BE2C (cell line): Measurements from ENCODE around the gene PTPRD.

ENCODE experiments used
- DNase-seq: peaks from one replicate; pipeline ENCODE4 v3.0.0-alpha.2; 2020
- H3K27me3 ChIP-seq: fragments of 250-450 bp; sonication (Bioruptor Pico); 2 replicates; pipeline ENCODE4 v1.5.1; 2020; ENCODE audit warnings: mild to moderate bottlenecking
- H3K36me3 ChIP-seq: fragments of 250-450 bp; sonication (Bioruptor Pico); 2 replicates; pipeline ENCODE4 v1.5.1; 2020; ENCODE audit warnings: mild to moderate bottlenecking
- H3K4me1 ChIP-seq: fragments of 250-450 bp; sonication (Bioruptor Pico); 2 replicates; pipeline ENCODE4 v1.5.1; 2020
- H3K4me3 ChIP-seq: 2 replicates; pipeline ENCODE4 v1.5.1; 2011; ENCODE audit warnings: low read depth, low read length
- H3K9me3 ChIP-seq: fragments of 250-450 bp; sonication (Bioruptor Pico); 2 replicates; pipeline ENCODE4 v1.5.1; 2020
- CTCF ChIP-seq: IDR thresholded peaks from 2 replicates; pipeline ENCODE4 v1.5.1; 2012; ENCODE audit warnings: mild to moderate bottlenecking, low read depth, low read length

PTPRD gene

GRCh38 chr9:8434621-8435020 lies 2178.2 kb downstream of the PTPRD start:
- no peaks in the 10 kb centered on the region for H3K27me3 ChIP-seq
- no peak for TF ChIP-seq CTCF
- no peaks in the 10 kb centered on the region for H3K9me3 ChIP-seq
- H3K36me3 ChIP-seq: no peaks in the 10 kb centered on the region
- no peaks in the 10 kb centered on the region for H3K4me1 ChIP-seq
- H3K4me3 ChIP-seq: no peak overlapping the region
- no peak for DNase-seq

GRCh38 chr9:8432224-8432623 lies 2180.6 kb downstream of the PTPRD start:
- Histone ChIP-seq H3K4me3 (no peak overlapping the region), H3K9me3 (no peaks in the 10 kb centered on the region), H3K27me3 (no peaks in the 10 kb centered on the region)

GRCh38 chr9:8431505-8431904 lies 2181.3 kb downstream of the PTPRD start:
- DNase-seq: no peak
- Histone ChIP-seq H3K27me3 (no peaks in the 10 kb centered on the region), H3K4me1 (no peaks in the 10 kb centered on the region), H3K9me3 (no peaks in the 10 kb centered on the region), H3K4me3 (no peak overlapping the region), H3K36me3 (no peaks in the 10 kb centered on the region)
- no peak for TF ChIP-seq CTCF

More at GRCh38 chr9:8432224-8432623, 2180.6 kb downstream of the PTPRD start:
- Histone ChIP-seq H3K36me3 (no peaks in the 10 kb centered on the region), H3K4me1 (no peaks in the 10 kb centered on the region)
- no peak for TF ChIP-seq CTCF
- DNase-seq: no peak

GRCh38 chr9:8430945-8431344 lies 2181.9 kb downstream of the PTPRD start:
- Histone ChIP-seq H3K9me3 (no peaks in the 10 kb centered on the region), H3K4me1 (no peaks in the 10 kb centered on the region), H3K4me3 (no peak overlapping the region), H3K36me3 (no peaks in the 10 kb centered on the region), H3K27me3 (no peaks in the 10 kb centered on the region)
- DNase-seq: no peak
- no peak for TF ChIP-seq CTCF

- no peaks in the 10 kb centered on the region for H3K27me3 ChIP-seq
- no peaks in the 10 kb centered on the region for H3K9me3 ChIP-seq
- H3K4me1 ChIP-seq: no peaks in the 10 kb centered on the region
- TF ChIP-seq CTCF: no peak
- H3K4me3 ChIP-seq: no peak overlapping the region
- H3K36me3 ChIP-seq: no peaks in the 10 kb centered on the region
- DNase-seq: no peak
Measured at GRCh38 chr9:8429768-8430167, 2183.0 kb downstream of the PTPRD start.

- no peaks in the 10 kb centered on the region for H3K36me3 ChIP-seq
- no peak for DNase-seq
- H3K4me1 ChIP-seq: no peaks in the 10 kb centered on the region
- no peak overlapping the region for H3K4me3 ChIP-seq
- no peak for TF ChIP-seq CTCF
- no peaks in the 10 kb centered on the region for H3K9me3 ChIP-seq
- H3K27me3 ChIP-seq: no peaks in the 10 kb centered on the region
Measured at GRCh38 chr9:8429157-8429556, 2183.6 kb downstream of the PTPRD start.
